GM18507 (cell line): ENCODE measurements around the gene LHFPL2.
"Not testable (repeated sequence)": the region's sequence is repeated elsewhere in the genome, so short reads cannot be mapped to it uniquely, and the experiment has no call there.

Source experiments
- DNase-seq: peaks from one replicate; pipeline ENCODE4 v3.0.0; 2011; ENCODE audit warnings: low read depth; ENCODE audit not compliant: insufficient read length; ENCODE audit errors: extremely low spot score
- FAIRE-seq: peaks from 2 replicates; lab custom pipeline; 2011; peaks lifted over from hg19 to GRCh38; lab: Jason Lieb, UNC

LHFPL2 gene, protein sequence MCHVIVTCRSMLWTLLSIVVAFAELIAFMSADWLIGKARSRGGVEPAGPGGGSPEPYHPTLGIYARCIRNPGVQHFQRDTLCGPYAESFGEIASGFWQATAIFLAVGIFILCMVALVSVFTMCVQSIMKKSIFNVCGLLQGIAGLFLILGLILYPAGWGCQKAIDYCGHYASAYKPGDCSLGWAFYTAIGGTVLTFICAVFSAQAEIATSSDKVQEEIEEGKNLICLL

GRCh38 chr5:78648359-78649210, at the start of gene LHFPL2:
Gene LHFPL2 (minus strand): TSS chr5:78648772. CDS start chr5:78510213, 138,559 bp downstream.
- FAIRE-seq (no peak), DNase-seq (peak; percentile 51)

DNA sequence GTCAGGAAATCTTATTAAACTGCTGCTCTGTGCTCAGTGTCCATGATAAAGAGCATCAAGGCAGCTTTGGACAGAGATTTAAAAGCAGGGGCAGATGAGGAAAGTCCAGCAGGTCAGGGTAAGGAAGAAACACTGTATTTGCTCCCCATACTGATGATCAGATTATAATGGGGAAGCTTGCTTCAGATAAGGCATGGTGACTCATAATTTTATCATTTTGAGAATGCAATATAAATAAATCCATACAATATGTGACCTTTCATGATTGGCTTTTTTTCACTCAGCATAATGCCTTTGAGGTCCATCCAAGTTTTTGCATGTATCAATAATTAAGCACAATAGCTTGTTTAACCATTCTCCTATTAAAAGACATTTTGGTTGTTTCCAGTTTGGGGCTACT, 48.1 kb upstream of the LHFPL2 start:
- FAIRE-seq: no peak
- no peak for DNase-seq

GRCh38 chr5:78696052-78696451, 47.5 kb upstream of the LHFPL2 start:
- DNase-seq, FAIRE-seq: not testable (repeated sequence)

- no peak for FAIRE-seq
- DNase-seq: no peak
Measured at GRCh38 chr5:78693339-78693738, 44.8 kb upstream of the LHFPL2 start.

GRCh38 chr5:78691084-78691960, 42.8 kb upstream of the LHFPL2 start:
- DNase-seq (no peak), FAIRE-seq (no peak)

- no peak for DNase-seq
- FAIRE-seq: no peak
Measured at GRCh38 chr5:78690253-78690972, 41.8 kb upstream of the LHFPL2 start.

GRCh38 chr5:78689540-78690252, 41.1 kb upstream of the LHFPL2 start:
- DNase-seq (no peak), FAIRE-seq (no peak)

DNA sequence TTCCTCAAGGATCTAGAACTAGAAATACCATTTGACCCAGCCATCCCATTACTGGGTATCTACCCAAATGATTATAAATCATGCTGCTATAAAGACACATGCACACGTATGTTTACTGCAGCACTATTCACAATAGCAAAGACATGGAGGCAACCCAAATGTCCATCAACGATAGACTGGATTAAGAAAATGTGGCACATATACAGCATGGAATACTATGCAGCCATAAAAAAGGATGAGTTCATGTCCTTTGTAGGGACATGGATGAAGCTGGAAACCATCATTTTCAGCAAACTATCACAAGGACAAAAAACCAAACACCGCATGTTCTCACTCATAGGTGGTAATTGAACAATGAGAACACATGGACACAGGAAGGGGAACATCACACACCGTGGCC, 38.9 kb upstream of the LHFPL2 start:
- DNase-seq, FAIRE-seq: not testable (repeated sequence)

DNA sequence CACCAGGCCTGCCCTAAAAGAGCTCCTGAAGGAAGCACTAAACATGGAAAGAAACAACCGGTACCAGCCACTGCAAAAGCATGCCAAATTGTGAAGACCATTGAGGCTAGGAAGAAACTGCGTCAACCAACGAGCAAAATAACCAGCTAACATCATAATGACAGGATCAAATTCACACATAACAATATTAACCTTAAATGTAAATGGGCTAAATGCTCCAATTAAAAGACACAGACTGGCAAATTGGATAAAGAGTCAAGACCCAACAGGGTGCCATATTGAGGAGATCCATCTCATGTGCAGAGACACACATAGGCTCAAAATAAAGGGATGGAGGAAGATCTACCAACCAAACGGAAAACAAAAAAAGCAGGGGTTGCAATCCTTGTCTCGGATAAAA, 35.3 kb upstream of the LHFPL2 start:
- DNase-seq, FAIRE-seq: not testable (repeated sequence)

- DNase-seq (no peak), FAIRE-seq (no peak)
Measured at GRCh38 chr5:78679905-78680304, 31.3 kb upstream of the LHFPL2 start.

DNA sequence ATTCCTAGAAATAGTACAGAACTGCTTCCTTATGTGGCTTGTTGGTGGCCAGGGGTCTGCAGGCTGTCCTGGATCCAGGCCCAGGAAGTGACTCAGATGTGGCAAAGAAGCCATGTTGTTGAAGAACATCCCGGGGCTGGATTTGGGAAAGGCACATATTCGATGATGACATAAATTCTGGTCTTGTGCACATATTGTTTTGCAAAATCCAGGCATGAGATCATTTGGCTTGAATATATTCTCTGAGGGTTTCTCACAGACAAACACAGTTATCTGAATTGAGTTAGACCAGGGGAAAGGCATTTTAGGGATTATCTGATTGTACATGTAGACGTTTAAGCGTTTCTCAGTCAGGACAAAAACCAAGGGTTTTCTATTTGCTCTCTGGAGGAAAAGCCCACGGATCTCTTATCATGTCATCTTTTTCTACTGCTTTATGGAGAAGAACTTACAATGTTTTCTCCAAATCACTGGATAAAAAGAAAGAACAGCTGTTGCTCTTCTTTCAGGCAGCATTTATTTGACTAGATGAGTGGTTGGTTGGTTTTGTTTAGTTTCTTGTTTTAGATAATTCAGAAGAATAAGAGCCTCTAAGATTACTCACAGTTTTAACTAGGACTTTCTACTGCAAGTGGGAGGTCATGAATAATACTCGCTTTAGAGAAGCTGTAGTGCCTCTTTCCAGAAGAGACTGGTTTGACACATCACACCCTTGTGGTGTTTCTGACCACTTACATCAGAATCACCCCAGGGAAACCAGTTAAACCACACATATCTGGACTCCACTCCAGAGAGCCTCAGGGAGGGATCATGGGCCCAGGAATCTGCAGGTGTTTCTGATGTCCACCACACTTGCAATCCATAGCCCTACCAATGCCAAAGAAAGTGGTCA, 29.5 kb upstream of the LHFPL2 start:
- no peak for DNase-seq
- FAIRE-seq: no peak

GRCh38 chr5:78675956-78676730, 27.6 kb upstream of the LHFPL2 start:
- DNase-seq: no peak
- FAIRE-seq: no peak

DNA sequence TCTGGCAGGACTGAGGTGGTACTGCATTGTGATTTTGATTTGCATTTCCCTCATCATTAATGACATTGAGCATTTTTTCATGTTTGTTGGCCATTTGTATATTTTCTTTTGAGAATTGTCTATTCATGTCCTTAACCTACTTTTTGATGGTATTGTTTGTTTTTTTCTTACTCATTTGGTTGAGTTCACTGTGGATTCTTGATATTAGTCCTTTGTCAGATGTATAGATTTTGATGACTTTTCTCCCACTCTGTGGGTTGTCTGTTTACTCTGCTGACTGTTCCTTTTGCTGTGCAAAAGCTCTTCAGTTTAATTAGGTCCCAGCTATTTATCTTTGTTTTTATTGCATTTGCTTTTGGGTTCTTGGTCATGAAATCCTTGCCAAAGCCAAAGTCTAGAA, 25.3 kb upstream of the LHFPL2 start:
- DNase-seq, FAIRE-seq: not testable (repeated sequence)

- FAIRE-seq (no peak), DNase-seq (no peak)
Measured at GRCh38 chr5:78672154-78672553, 23.6 kb upstream of the LHFPL2 start.

GRCh38 chr5:78671609-78672008, 23.0 kb upstream of the LHFPL2 start:
- FAIRE-seq (no peak), DNase-seq (no peak)

DNA sequence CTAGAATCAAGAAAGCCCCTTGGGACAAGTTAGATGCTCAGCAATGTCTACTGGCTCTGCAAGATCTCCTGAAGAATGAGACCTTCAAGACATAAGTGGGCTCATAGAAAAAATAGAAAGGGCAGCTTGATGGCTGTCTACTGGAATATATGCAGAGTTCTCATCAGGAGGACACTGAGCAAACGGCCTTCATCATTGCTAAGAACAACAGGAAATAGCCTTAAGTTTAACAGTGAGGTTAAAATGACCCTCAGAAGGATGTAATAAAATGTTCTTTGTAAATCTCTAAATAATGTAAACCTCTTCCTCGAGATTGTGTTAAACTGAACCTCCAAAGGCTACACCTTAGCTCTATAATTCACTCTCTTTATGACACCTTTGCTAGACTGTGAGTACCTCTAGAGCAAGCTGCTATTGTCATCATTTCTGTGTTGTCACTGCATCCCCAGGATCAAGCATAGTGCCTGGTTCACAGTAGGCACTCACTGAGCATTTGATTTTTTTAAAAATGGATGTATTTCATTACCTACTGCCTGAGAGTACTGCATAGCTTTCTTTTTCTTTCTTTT, 22.2 kb upstream of the LHFPL2 start:
- FAIRE-seq (no peak), DNase-seq (no peak)

DNA sequence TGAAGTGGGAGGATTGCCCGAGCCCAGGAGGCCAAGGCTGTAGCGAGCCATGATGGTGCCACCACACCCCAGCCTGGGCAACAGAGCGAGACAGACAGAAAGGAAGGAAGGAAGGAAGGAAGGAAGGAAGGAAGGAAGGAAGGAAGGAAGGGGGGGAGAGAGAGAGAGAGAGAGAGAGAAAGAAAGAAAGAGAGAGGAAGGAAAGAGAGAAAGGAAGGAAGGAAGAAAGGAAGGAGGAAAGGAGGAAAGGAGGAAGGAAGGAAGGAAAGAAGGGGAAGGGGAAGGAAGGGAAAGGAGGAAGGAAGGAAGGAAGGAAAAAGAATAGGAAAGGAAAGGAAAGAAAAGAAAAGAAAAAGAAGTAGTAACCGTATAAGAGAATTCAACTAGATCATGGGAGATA, 20.8 kb upstream of the LHFPL2 start:
- FAIRE-seq: no peak
- no peak for DNase-seq
